ENCODE data around the gene LTBP1.
"Not testable (repeated sequence)": the region's sequence is repeated elsewhere in the genome, so short reads cannot be mapped to it uniquely, and the experiment has no call there.

- not testable (repeated sequence) for TF ChIP-seq POLR2AphosphoS5 (IDR thresholded peaks at IDR 0.05; ENCODE audit: low read depth, low read length); TAF1 (IDR thresholded peaks at IDR 0.05; ENCODE audit: borderline replicate concordance, low read depth, low read length)
Measured at GRCh38 chr2:33389695-33390094, 442.9 kb downstream of the LTBP1 start.

All from GM12892 (cell line).